HG02852 (cell line): ENCODE results near the gene SLC30A5.
A peak's percentile ranks its signal among the peaks of the same experiment; 100 is the strongest.

Source experiments
- ATAC-seq: cut with Tn5 transposase; IDR thresholded peaks from one replicate; pipeline ENCODE4 v1.9.1; 2021; ENCODE audit warnings: mild to moderate bottlenecking, moderate library complexity; ENCODE audit not compliant: unreplicated experiment

Gene SLC30A5

GRCh38 chr5:69166686-69167492 is 73.1 kb downstream of the SLC30A5 start, which contains the start of gene CCNB1:
CCNB1 (plus strand) TSS chr5:69167150; CDS start chr5:69167263, 113 bp downstream.
- ATAC-seq: peak; percentile 99

- ATAC-seq: no peak
Measured at GRCh38 chr5:69167493-69167855, 73.7 kb downstream of the SLC30A5 start.

GRCh38 chr5:69167929-69168328 is 74.1 kb downstream of the SLC30A5 start:
- ATAC-seq: no peak

DNA sequence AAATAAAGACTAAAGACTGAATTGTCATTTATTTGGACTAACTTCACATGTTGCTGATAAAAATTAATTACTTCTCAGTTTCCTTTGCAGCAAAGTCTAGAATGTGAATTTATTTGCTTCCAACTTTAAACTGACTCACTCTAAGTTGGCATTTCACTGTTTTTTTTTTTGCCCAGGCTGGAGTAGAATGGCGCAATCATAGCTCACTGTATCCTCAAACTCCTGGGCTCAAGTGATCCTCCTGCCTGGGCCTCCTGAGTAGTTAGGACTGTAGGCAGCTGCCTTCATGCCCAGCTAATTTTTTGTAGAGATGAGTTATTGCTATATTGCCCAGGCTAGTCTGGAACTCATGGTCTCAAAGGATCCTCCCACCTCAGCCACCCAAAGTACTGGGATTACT is 76.7 kb downstream of the SLC30A5 start:
- no peak for ATAC-seq

DNA sequence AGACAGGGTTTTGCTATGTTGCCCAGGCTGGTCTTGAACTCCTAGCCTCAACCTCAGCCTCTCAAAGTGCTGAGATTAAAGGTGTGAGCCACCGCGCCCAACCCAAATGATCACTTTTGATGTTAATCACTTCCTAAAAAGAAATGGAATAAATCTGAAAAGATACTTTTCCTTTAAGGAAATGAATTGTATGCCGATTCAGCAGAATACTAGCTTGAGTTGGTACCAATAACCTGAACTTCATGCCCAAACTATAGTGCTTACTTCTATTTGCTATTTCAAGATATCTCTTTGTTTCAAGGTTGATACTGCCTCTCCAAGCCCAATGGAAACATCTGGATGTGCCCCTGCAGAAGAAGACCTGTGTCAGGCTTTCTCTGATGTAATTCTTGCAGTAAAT is 77.2 kb downstream of the SLC30A5 start:
- ATAC-seq: no peak
